ENCODE measurements around the gene NDFIP2. TPM values are rescaled to one million over a fixed set of nuclear protein-coding genes. Genes with fewer than 3 reads are reported as not detected.
"Not testable (repeated sequence)": the region's sequence is repeated elsewhere in the genome, so short reads cannot be mapped to it uniquely, and the experiment has no call there.

Gene NDFIP2
- total RNA-seq, 1 experiment from 2014 or later = 38.6 TPM

DNA sequence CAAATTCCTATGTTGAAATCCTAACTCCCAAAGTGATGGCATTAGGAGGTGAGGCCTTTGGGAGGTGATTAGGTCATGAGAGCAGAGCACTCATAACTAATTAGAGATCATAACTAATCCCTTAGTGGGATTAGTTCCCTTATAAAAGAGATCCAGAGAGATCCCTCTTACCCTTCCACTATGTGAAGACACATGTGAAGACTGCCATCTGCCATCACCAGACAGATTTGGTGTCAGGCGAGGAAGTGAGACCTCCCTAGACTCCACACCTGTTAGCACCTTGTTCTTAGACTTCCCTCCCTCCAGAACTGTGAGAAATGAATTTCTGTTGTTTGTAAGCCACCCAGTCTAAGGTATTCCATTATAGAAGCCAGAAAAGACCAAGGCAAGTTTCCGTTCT lies 112.2 kb downstream of the NDFIP2 start:
- DNase-seq (ENCODE audit: low read depth) = no peak

DNA sequence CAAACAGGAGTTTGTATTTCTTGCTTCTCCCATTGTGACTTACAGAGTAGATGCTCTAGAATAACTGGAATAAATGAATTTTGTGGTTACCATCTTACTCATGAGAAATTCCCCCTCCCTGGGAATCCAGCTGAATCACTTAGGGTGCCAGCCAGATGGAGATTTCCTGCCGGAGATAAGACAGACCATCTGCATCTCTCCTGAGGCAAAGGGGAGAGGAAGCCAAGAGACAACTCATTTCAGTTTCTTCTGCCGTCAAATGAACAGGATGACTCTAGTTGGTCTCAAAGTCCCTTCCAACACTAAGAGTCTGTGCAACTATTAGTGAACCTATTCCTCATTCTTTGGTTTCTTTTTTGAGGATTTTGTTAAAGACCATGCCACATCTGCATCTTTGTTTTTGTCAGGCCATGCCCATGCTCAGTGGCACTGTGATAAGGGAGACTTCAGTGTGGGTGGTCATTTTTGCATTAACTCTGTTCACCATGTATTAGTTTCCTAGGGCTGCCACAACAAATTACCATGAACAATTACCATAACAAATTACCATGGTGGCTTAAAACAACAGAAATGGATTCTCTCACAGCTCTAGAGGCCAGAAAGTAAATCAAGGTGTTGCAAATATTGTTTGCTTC lies 112.8 kb downstream of the NDFIP2 start:
- DNase-seq (ENCODE audit: low read depth) = peak; percentile 81

DNA sequence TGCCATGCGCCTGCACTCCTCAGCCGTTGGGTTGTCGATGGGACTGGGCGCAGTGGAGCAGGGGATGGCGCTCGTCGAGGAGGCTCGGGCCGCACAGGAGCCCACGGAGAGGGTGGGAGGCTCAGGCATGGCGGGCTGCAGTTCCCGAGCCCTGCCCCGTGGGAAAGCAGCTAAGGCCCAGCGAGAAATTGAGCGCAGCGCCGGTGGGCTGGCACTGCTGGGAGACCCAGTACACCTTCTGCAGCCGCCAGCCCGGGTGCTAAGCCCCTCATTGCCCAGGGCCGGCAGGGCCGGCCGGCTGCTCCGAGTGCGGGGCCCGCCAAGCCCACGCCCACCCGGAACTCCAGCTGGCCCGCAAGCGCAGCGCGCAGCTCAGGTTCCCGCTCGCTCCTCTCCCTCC lies 119.2 kb downstream of the NDFIP2 start:
- not testable (repeated sequence) for DNase-seq (ENCODE audit: low read depth)

GRCh38 chr13:79602936-79603335 lies 122.0 kb downstream of the NDFIP2 start:
- DNase-seq (ENCODE audit: low read depth) = no peak

DNA sequence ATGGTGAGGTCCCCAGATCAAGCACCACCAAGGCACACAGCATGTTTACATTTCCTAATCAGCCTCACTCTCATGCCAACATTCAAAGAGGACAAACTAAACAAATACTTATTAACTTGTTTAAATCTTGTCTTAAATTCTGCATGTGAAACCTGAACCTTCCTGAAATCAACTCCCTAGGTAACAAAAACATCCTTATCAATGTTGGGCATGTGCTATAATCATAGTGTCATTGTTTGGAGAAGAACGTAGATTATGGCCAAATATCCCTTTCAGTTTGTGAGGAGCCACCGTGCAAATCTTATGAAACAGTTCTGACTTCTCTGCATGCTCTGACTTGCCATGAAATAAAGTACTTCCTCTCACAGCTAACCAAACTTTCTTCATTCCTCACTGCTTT lies 123.8 kb downstream of the NDFIP2 start:
- DNase-seq (ENCODE audit: low read depth) = no peak

Other genes starting within 250 kb of the NDFIP2 start
- 11.4 and 16.1 TPM in 2 replicates for gene RBM26, start 74.9 kb upstream of the NDFIP2 start, total RNA-seq (2014; rRNA removed; shearing (Covaris generic))